SK-MEL-5 (cell line): ENCODE results near the gene TSPAN3. TPM values are rescaled to one million over a fixed set of nuclear protein-coding genes. Genes with fewer than 3 reads are reported as not detected.

Experiments used
- total RNA-seq: library from RNA; depleted of rRNA; stranded (reverse); fragments of >200 nt; shearing (Covaris generic); gene quantifications from 2 replicates; pipeline ENCODE4 v1.2.3, GENCODE V29; 2014; rRNA removed

The TSPAN3 gene
- total RNA-seq, 1 experiment from 2014 or later = 489 TPM

Other genes starting within 250 kb of the TSPAN3 start
- 11.8 and 12.7 TPM in 2 replicates for gene SCAPER, start 165.8 kb downstream of the TSPAN3 start, total RNA-seq
- gene RCN2, start 139.4 kb downstream of the TSPAN3 start, total RNA-seq = 114 and 132 TPM in 2 replicates
- gene PSTPIP1, start 76.0 kb downstream of the TSPAN3 start, total RNA-seq = not detected in 2 replicates